ENCODE results near the gene CHEK2. TPM values are rescaled to one million over a fixed set of nuclear protein-coding genes. Genes with fewer than 3 reads are reported as not detected.

CHEK2 gene
- total RNA-seq: 23.2 and 26.8 TPM in 2 replicates

DNA sequence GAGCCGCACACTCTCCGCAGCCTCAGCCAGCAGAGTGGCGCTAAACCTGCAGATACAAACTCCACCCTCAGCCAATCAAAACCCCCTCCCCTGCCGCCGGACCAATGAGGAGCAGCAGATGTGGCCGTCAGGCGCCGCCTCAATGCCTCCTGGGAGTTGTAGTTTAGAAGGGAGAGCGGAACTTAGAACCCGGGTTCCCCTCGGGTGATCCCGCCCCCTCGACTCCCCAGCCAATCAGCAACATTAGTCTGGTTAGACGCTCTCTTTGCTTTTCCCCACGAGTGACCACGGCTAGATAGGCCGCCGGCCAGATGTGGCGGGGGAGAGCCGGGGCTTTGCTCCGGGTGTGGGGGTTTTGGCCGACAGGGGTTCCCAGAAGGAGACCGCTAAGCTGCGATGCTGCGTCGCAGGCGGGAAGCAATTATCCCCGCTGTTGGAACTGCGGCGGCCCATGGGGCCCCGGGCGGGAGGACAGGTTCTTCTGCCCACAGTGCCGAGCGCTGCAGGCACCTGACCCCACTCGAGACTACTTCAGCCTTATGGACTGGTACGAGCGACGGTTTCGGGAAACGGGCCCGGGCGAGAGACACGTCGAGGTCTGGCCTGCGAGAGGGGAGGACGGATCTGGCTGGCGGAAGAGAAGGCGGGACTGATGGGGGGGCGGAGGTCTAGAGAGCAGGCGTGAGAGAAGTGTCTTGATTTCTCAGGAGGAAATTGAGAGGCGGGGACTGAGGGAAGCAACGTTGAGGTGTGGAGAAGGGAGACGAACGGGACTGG, at the start of gene CHEK2, which contains the start of gene HSCB:
CHEK2 (minus strand) TSS at position 36 of the 777 bp plus-strand sequence. CDS start 7,099 bp downstream, outside the sequence.
HSCB (plus strand) TSS at position 255 of the 777 bp plus-strand sequence; CDS start at position 312, 57 bp downstream.

GRCh38 chr22:28772633-28773460, 31.2 kb upstream of the CHEK2 start, which contains the start of gene CCDC117:
Gene CCDC117, plus strand, starts transcription at chr22:28772695. Its CDS starts 155 bp downstream, at chr22:28772850.

GRCh38 chr22:28679611-28680287, 61.9 kb downstream of the CHEK2 start, which contains the start of gene TTC28:
Gene TTC28, minus strand, starts transcription at chr22:28679840. Its CDS starts 117 bp downstream, at chr22:28679723.

Other genes with a start within 250 kb of the CHEK2 start
- gene TTC28, start 62.0 kb downstream of the CHEK2 start, total RNA-seq: 26.1 and 27.5 TPM in 2 replicates
- 9.4 and 14.6 TPM in 2 replicates for gene HSCB, start 219 bp upstream of the CHEK2 start, total RNA-seq
- gene CCDC117, start 30.9 kb upstream of the CHEK2 start, total RNA-seq: 19.0 and 23.3 TPM in 2 replicates
- 174 and 244 TPM in 2 replicates for gene XBP1, start 58.7 kb upstream of the CHEK2 start, total RNA-seq
- 2.4 and 4.8 TPM in 2 replicates for gene ZNRF3, start 141.8 kb upstream of the CHEK2 start, total RNA-seq